Panc1 (cell line): Measurements from ENCODE around the gene FCAMR. TPM values are rescaled to one million over a fixed set of nuclear protein-coding genes. Genes with fewer than 3 reads are reported as not detected.

ENCODE experiments used
- ATAC-seq: fragments of 200-7000 bp; cut with Tn5 transposase; 2 replicates; pipeline ENCODE4 v1.9.1; 2020; ENCODE audit warnings: mild to moderate bottlenecking, moderate library complexity
- BruUV-seq: library from RNA; stranded (reverse); fragments of 400-500 nt; replicated peaks from 2 replicates; lab custom pipeline; 2021; lab: Mats Ljungman, UMichigan
- CTCF ChIA-PET: fragments of 300-600 bp; sonication (Branson Sonifier 250); formaldehyde crosslinking; loops from one replicate; lab custom pipeline; 2022; ENCODE audit warnings: antibody characterized with exemption; lab: Charles Lee
- POLR2A ChIA-PET: fragments of 300-600 bp; sonication (Branson Sonifier 250); formaldehyde crosslinking; loops from one replicate; lab custom pipeline; 2022; ENCODE audit warnings: antibody characterized with exemption; lab: Charles Lee
- DNase-seq: peaks from one replicate; pipeline ENCODE4 v3.0.0-alpha.2; 2010; ENCODE audit warnings: low read depth, low spot score
- H3K27ac ChIP-seq: 2 replicates; pipeline ENCODE4 v1.5.1; 2011; ENCODE audit warnings: mild to moderate bottlenecking, low read length, inconsistent platforms
- H3K27me3 ChIP-seq: fragments of 200-500 bp; sonication (Bioruptor generic); 2 replicates; pipeline ENCODE4 v1.6.0; 2014; ENCODE audit warnings: low read length, inconsistent platforms; ENCODE audit not compliant: control insufficient read depth, insufficient read depth
- H3K36me3 ChIP-seq: fragments of 200-500 bp; sonication (Bioruptor generic); 2 replicates; pipeline ENCODE4 v1.5.1; 2014; ENCODE audit warnings: inconsistent platforms, mild to moderate bottlenecking, low read length, moderate library complexity; ENCODE audit not compliant: control insufficient read depth, insufficient read depth
- H3K4me1 ChIP-seq: 2 replicates; pipeline ENCODE4 v1.5.1; 2011; ENCODE audit warnings: inconsistent platforms, mild to moderate bottlenecking, low read length, moderate library complexity; ENCODE audit not compliant: control insufficient read depth, insufficient read depth
- H3K4me3 ChIP-seq, 2 experiments: 2 replicates each; pipeline ENCODE4 v1.5.1; 2011 to 2012; ENCODE audit warnings: low read depth in 2 of 2, low read length in 2 of 2, mild to moderate bottlenecking in 2 of 2, inconsistent platforms in 1 of 2, moderate library complexity in 1 of 2
- H3K9me3 ChIP-seq: fragments of 200-500 bp; sonication (Bioruptor generic); 2 replicates; pipeline ENCODE4 v1.5.1; 2014; ENCODE audit warnings: low read depth, mild to moderate bottlenecking, inconsistent platforms, low read length, moderate library complexity; ENCODE audit not compliant: control insufficient read depth, insufficient read depth
- CTCF ChIP-seq: fragments of 450-650 bp; IDR thresholded peaks from 2 replicates; pipeline ENCODE4 v1.5.1; 2017; ENCODE audit warnings: mild to moderate bottlenecking
- POLR2AphosphoS5 ChIP-seq: IDR thresholded peaks from 2 replicates; pipeline ENCODE4 v1.6.1; 2012; ENCODE audit warnings: mild to moderate bottlenecking, low read depth, low read length, moderate library complexity
- REST ChIP-seq, 2 experiments: IDR thresholded peaks; 2 replicates each; pipeline ENCODE4 v1.6.1; 2011 to 2012; ENCODE audit warnings: low read depth in 2 of 2, control low read depth in 1 of 2, low read length in 1 of 2, mild to moderate bottlenecking in 1 of 2, moderate library complexity in 1 of 2; ENCODE audit not compliant: insufficient read depth in 1 of 2
- SIN3A ChIP-seq: IDR thresholded peaks from 2 replicates; pipeline ENCODE4 v1.6.1; 2012; ENCODE audit warnings: low read depth, mild to moderate bottlenecking, low read length, moderate library complexity, borderline replicate concordance; ENCODE audit not compliant: insufficient read depth
- TCF7L2 ChIP-seq: IDR thresholded peaks from 2 replicates; pipeline ENCODE4 v1.6.1; 2011; ENCODE audit warnings: mild to moderate bottlenecking, low read depth, low read length, inconsistent platforms
- in situ Hi-C: cut with HindIII; loops from 2 replicates; pipeline ENCODE4 v1.10.0; 2016; ENCODE audit warnings: low sequenced_read_pairs, low pct_unique_long_range_greater_than_20kb
- intact Hi-C: fragments of 100-400 bp; cut with micrococcal nuclease; formaldehyde crosslinking; loops from one replicate; pipeline ENCODE4 v1.10.0; 2022; ENCODE audit not compliant: unreplicated experiment
- total RNA-seq: library from RNA; stranded (reverse); gene quantifications from one replicate; pipeline ENCODE4 v1.2.1, GENCODE V29; 2021; ENCODE audit not compliant: unreplicated experiment

FCAMR gene
- total RNA-seq, 1 experiment from 2014 or later: not detected

- CTCF ChIA-PET: no interaction called here
- intact Hi-C loops: loop anchor here (10.0 kb wide), 2 partner anchors 252 to 352 kb away; partner anchors contain the start of gene DYRK3
These were observed 16.6 kb upstream of the FCAMR start for GRCh38 chr1:206986885-206987284.

GRCh38 chr1:206986402-206986801 lies 16.1 kb upstream of the FCAMR start:
- Histone ChIP-seq H3K4me1 (no peaks in the 10 kb centered on the region), H3K27ac (no peak overlapping the region), H3K27me3 (peaks cover 9% of the 10 kb centered on the region), H3K4me3 (no peak overlapping the region), H3K36me3 (no peaks in the 10 kb centered on the region), H3K9me3 (no peaks in the 10 kb centered on the region)
- POLR2A ChIA-PET: no interaction called here
- DNase-seq: no peak
- intact Hi-C loops: loop anchor here (10.0 kb wide), 2 partner anchors 252 to 352 kb away; partner anchors contain the start of gene DYRK3
- no peak for ATAC-seq
- in situ Hi-C loops: no loop called here
- CTCF ChIA-PET: no interaction called here
- no peak for TF ChIP-seq TCF7L2
- no peak for TF ChIP-seq REST (IDR thresholded peaks at IDR 0.05; ENCODE audit: insufficient read depth in 1 of 2, low read depth in 2 of 2, low read length in 1 of 2)
- TF ChIP-seq SIN3A: no peak
- no peak for TF ChIP-seq CTCF
- TF ChIP-seq POLR2AphosphoS5: no peak
- no TSS peak for BruUV-seq

More at GRCh38 chr1:206986885-206987284, 16.6 kb upstream of the FCAMR start:
- Histone ChIP-seq H3K4me3 (no peak overlapping the region), H3K27me3 (peaks cover 9% of the 10 kb centered on the region), H3K36me3 (no peaks in the 10 kb centered on the region), H3K27ac (no peak overlapping the region), H3K4me1 (no peaks in the 10 kb centered on the region), H3K9me3 (no peaks in the 10 kb centered on the region)
- BruUV-seq: no TSS peak
- ATAC-seq: no peak
- POLR2A ChIA-PET: no interaction called here
- in situ Hi-C loops: no loop called here
- TF ChIP-seq POLR2AphosphoS5 (no peak), CTCF (no peak), REST (IDR thresholded peaks at IDR 0.05; ENCODE audit: insufficient read depth in 1 of 2, low read depth in 2 of 2, low read length in 1 of 2) (no peak), SIN3A (no peak), TCF7L2 (no peak)
- DNase-seq: no peak
